Subcutaneous abdominal adipose tissue (tissue), 5 donors: ENCODE measurements around the gene RRP1B.
"Not testable (repeated sequence)": the region's sequence is repeated elsewhere in the genome, so short reads cannot be mapped to it uniquely, and the experiment has no call there.

Source experiments
- H3K27ac ChIP-seq: one replicate; pipeline ENCODE4 v1.7.0; 2013; ENCODE audit warnings: low read depth, mild to moderate bottlenecking, inconsistent platforms, low read length, moderate library complexity
- H3K27me3 ChIP-seq, 5 donors: one replicate each; pipeline ENCODE4 v1.7.0; 2013; ENCODE audit warnings: low read length in 5 of 5, inconsistent platforms in 1 of 5; ENCODE audit not compliant: control insufficient read depth in 5 of 5, insufficient read depth in 4 of 5
- H3K36me3 ChIP-seq, 5 donors: one replicate each; pipeline ENCODE4 v1.7.0; 2013; ENCODE audit warnings: low read length in 5 of 5; ENCODE audit not compliant: control insufficient read depth in 5 of 5, insufficient read depth in 5 of 5
- H3K4me1 ChIP-seq, 5 donors: one replicate each; pipeline ENCODE4 v1.7.0; 2013; ENCODE audit warnings: low read length in 5 of 5, mild to moderate bottlenecking in 3 of 5, moderate library complexity in 1 of 5; ENCODE audit not compliant: control insufficient read depth in 5 of 5, insufficient read depth in 5 of 5
- H3K4me3 ChIP-seq, 5 donors: one replicate each; pipeline ENCODE4 v1.7.0; 2013; ENCODE audit warnings: low read length in 5 of 5, low read depth in 1 of 5
- H3K9ac ChIP-seq, 5 donors: one replicate each; pipeline ENCODE4 v1.7.0; 2013; ENCODE audit warnings: low read length in 5 of 5, mild to moderate bottlenecking in 4 of 5, moderate library complexity in 3 of 5
- H3K9me3 ChIP-seq, 5 donors: one replicate each; pipeline ENCODE4 v1.7.0; 2013; ENCODE audit warnings: low read length in 5 of 5; ENCODE audit not compliant: control insufficient read depth in 5 of 5
- donor health status: healthy.
- donor health status: healthy.
- donor health status: healthy.
- donor health status: healthy.
- donor health status: healthy.

The RRP1B gene, protein sequence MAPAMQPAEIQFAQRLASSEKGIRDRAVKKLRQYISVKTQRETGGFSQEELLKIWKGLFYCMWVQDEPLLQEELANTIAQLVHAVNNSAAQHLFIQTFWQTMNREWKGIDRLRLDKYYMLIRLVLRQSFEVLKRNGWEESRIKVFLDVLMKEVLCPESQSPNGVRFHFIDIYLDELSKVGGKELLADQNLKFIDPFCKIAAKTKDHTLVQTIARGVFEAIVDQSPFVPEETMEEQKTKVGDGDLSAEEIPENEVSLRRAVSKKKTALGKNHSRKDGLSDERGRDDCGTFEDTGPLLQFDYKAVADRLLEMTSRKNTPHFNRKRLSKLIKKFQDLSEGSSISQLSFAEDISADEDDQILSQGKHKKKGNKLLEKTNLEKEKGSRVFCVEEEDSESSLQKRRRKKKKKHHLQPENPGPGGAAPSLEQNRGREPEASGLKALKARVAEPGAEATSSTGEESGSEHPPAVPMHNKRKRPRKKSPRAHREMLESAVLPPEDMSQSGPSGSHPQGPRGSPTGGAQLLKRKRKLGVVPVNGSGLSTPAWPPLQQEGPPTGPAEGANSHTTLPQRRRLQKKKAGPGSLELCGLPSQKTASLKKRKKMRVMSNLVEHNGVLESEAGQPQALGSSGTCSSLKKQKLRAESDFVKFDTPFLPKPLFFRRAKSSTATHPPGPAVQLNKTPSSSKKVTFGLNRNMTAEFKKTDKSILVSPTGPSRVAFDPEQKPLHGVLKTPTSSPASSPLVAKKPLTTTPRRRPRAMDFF

DNA sequence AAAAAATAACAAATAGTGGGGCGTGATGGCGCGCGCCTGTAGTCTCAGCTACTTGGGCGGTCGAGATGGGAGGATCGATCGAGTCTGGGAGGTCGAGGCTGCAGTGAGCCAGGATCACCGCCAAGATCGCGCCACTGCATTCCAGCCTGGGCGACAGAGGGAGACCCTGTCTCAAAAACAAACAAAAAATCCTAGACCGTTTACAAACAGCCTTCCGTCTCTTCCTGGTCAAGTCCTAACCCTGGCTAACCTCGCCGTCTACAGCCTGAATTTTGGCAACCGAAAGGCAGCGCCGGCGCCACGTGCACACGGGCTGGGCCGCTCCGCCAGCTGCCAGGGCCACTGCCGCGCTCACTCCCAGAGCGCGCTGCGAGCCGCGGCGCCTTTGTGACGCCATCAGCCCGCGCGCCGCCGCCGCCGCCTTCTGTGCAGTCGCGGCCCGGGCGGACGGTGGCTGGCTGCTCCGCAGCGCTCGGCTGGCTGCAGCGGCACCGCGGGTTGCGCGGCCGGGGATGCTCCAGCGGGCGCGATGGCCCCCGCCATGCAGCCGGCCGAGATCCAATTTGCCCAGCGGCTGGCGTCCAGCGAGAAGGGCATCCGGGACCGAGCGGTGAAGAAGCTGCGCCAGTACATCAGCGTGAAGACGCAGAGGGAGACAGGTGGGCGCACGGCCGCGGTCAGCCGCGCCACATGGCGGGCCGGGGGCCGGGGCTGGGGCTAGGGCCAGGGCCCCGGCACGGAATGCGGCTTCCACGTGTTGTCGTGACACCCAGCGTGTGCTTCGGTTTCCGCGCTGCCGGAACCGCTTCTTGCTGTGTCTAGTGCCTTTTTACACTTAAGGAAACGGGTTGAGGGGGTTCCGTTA, at the start of gene RRP1B, which contains the start of gene HSF2BP:
RRP1B (plus strand) TSS at position 425 of the 865 bp plus-strand sequence; CDS start at position 530, 105 bp downstream.
HSF2BP (minus strand) TSS at position 353 of the 865 bp plus-strand sequence. CDS start 1,392 bp downstream, outside the sequence.
- Histone ChIP-seq H3K36me3 (peaks cover 0 to 17% (median 10%) of the 10 kb centered on the region in 5 donors), H3K9ac (peak within 1 kb of the TSS; percentile 83 to 95 (median 90)), H3K27me3 (no peaks in the 10 kb centered on the region), H3K4me1 (peaks cover 4 to 63% (median 33%) of the 10 kb centered on the region in 5 donors), H3K9me3 (no peaks in the 10 kb centered on the region), H3K27ac (peak within 1 kb of the TSS; percentile 77), H3K4me3 (peak within 1 kb of the TSS; percentile 88 to 95 (median 95))

DNA sequence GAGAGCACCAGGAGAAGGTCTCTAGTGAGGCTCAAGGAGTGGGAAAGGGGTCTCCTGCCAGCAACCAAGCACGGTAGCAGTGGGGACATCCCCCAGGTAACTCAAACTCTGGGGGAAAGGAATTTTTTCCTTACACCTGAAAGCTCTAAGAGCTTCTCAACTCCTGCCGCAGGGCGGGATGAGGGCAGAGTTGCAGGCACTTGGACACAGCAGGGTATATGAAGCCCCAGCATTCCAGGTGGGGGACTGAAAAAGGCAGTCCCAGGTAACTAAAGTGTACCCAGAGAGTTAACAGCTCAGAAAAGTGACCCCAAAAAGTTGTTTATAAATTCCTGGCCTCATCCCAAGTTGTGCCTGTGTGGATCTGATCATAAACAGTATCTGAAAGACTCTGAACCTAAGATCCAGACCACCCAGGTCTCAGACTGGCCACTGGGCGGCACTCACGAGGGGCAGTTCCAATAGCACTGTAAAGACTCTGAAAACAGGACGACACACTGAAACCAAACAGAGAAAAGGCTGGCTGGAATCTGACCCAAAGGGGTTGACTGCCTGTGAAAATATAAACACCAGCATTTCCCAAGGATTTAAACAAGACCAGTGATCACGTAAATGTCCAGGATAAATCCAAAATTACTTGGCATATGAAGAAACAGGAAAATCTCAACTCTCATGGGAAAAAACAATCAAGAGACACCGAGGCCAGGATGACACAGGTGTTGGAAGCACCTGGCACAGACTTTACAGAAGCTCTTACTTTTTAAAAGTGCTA, 47.6 kb upstream of the RRP1B start:
- Histone ChIP-seq H3K9me3 (no peaks in the 10 kb centered on the region), H3K27ac (no peak overlapping the region), H3K4me3 (no peak overlapping the region), H3K27me3 (no peaks in the 10 kb centered on the region), H3K9ac (peak overlapping the region in 1 of 5 donors; percentile 35), H3K4me1 (peaks cover 2 to 34% (median 23%) of the 10 kb centered on the region in 5 donors), H3K36me3 (no peaks in the 10 kb centered on the region)

DNA sequence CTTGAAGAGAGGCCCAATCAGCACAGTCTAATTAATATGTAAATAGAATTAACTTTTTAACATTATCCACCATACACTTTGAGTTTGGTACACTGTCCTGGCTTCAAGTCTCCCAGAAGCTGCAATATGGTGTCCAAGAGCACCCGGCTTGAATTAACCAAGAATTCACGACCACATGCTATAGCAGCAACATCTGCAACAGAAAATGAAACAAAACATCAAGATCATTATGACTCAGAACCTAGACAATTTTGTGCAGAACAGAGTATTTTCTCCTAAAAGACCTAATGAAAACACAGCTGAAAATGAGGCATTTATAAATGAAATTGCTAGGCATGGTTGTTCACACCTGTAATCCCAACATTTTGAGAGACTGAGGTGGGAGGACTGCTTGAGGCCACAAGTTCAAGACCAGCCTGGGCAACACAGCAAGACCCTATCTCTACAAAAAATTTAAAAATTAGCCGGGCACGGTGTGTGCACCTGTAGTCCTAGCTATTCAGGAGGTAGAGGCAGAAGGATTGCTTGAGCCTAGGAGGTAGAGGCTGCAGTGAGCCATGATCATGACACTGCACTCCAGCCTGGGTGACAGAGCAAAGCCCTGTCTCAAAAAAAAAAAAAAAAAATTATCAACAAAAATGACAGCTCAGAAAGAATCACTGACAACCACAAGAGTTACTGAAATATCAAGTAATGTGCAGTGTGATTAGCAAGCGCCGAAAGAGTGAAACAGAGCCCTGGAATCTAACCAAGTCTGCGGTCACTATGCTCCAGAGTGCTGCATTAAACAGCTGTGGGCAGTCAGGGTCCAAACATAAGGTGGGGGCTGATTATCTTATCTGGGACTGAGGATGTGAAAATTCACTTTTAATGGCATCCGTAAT, 45.4 kb upstream of the RRP1B start:
- Histone ChIP-seq H3K36me3 (no peaks in the 10 kb centered on the region), H3K27me3 (no peaks in the 10 kb centered on the region), H3K27ac (peak overlapping the region; percentile 9), H3K9me3 (no peaks in the 10 kb centered on the region), H3K4me1 (peaks cover 2 to 32% (median 22%) of the 10 kb centered on the region in 5 donors), H3K4me3 (no peak overlapping the region), H3K9ac (no peak overlapping the region)

DNA sequence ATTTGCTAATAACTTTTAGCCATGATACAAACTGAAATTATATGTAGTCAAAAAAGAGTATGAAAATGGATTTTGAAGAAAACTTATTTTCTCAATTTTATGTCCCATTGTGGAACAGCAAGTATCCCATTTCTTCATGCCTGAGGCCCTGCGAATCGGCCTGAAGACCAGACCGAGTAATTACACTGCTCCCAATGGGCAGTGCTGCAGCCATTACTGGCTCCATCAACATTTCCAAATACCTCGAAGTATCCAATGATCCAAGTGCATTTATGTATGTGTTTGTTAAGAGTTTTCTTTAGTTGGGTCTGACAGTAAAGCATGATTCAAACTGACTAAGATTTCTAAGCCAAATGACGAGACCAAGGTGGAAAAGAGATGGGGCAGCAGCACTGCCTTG, 44.5 kb upstream of the RRP1B start:
- H3K27ac ChIP-seq = peak overlapping the region; percentile 9
- no peaks in the 10 kb centered on the region for H3K27me3 ChIP-seq
- peaks cover 0 to 24% (median 16%) of the 10 kb centered on the region in 5 donors for H3K4me1 ChIP-seq
- no peak overlapping the region for H3K4me3 ChIP-seq
- H3K9ac ChIP-seq = no peak overlapping the region
- H3K9me3 ChIP-seq = peaks cover 2 to 6% (median 4%) of the 10 kb centered on the region in 5 donors
- no peaks in the 10 kb centered on the region for H3K36me3 ChIP-seq

DNA sequence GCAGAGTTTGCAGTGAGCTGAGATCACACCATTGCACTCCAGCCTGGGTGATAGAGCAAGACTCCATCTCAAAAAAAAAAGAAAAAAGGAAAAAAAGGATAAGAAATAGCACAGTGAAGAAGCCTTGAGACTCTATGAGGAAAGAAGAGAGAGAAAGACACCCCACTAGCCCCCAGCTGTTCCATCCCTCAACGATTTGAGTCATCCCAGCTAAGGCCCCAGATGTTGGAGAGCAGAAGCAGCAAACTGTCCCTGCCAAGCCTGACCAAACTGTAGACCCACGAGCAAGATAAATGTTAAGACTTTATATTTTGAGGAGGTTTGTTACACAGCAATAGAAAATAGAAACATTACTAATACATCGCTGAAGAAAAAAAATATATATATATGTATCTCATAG, 42.5 kb upstream of the RRP1B start:
- peaks cover 0 to 12% (median 10%) of the 10 kb centered on the region in 5 donors for H3K4me1 ChIP-seq
- not testable (repeated sequence) for H3K36me3 ChIP-seq, H3K27me3 ChIP-seq, H3K4me3 ChIP-seq, H3K9ac ChIP-seq, H3K27ac ChIP-seq
- H3K9me3 ChIP-seq = peaks cover 2 to 16% (median 14%) of the 10 kb centered on the region in 5 donors

DNA sequence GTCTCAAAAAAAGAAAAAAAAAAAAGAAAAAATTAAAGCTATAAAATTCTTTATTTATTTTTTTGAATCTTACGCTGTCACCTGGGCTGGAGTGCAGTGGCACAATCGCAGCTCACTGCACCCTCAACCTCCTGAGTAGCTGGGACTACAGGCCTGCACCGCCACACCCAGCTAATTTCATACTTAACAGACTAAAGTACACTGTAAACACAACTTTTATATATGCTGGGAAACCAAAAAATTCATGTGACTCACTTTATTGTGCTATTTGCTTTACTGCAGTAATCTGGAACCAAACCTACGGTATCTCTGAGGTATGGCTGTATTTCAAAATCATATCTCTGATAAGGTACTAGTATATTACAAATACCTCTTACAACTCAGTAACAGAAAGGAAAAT, 40.4 kb upstream of the RRP1B start:
- Histone ChIP-seq H3K9me3 (peaks cover 2 to 16% (median 14%) of the 10 kb centered on the region in 5 donors), H3K36me3 (no peaks in the 10 kb centered on the region), H3K9ac (no peak overlapping the region), H3K4me1 (peaks cover 0 to 10% (median 7%) of the 10 kb centered on the region in 5 donors), H3K27ac (no peak overlapping the region), H3K27me3 (no peaks in the 10 kb centered on the region), H3K4me3 (no peak overlapping the region)

DNA sequence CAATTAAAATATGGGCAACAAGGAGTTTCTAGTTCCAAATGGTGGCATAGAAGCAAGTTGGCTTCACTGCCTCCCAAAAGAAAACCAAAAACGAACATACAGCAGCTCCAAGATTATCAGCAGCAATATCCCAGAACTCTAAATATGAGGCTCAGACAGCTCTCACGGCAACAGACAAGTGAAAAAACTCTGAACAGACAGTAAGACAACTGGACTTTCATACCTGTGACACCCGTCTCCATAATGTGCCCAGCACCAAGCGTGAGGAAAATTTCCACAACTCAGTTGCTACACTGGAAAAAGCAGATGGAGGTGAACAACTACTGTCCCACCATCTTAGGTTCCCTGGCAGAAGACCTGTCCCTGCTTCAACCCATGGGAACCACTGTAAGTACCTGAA, 40.0 kb upstream of the RRP1B start:
- Histone ChIP-seq H3K9ac (no peak overlapping the region), H3K4me1 (peaks cover 0 to 7% (median 4%) of the 10 kb centered on the region in 5 donors), H3K27me3 (no peaks in the 10 kb centered on the region), H3K4me3 (no peak overlapping the region), H3K9me3 (peaks cover 2 to 16% (median 14%) of the 10 kb centered on the region in 5 donors), H3K36me3 (no peaks in the 10 kb centered on the region), H3K27ac (no peak overlapping the region)

DNA sequence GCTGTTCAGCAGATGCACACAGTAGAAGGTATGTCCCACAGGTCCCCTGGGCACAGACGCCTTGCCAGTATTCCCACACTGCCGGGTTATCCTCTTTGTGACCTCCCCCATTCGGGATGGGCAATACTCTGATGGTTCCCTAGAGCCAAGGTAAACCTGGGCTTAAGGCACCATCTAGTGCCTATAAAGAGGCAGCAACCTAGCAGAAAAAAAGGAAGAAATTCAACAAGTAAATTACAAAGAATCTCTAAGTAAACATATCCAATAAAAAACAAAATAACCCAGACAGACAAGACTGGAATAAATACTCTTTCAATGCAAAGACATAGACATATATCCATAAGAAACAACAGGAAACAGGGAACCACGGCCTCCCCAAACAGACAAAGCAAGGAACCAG, 39.5 kb upstream of the RRP1B start:
- H3K27ac ChIP-seq = no peak overlapping the region
- H3K4me3 ChIP-seq = no peak overlapping the region
- no peaks in the 10 kb centered on the region for H3K27me3 ChIP-seq
- no peak overlapping the region for H3K9ac ChIP-seq
- peaks cover 2 to 16% (median 14%) of the 10 kb centered on the region in 5 donors for H3K9me3 ChIP-seq
- H3K4me1 ChIP-seq = peaks cover 0 to 2% (median 0%) of the 10 kb centered on the region in 5 donors
- no peaks in the 10 kb centered on the region for H3K36me3 ChIP-seq
